ENCODE data around the gene COX6A2.
"Not testable (repeated sequence)": the region's sequence is repeated elsewhere in the genome, so short reads cannot be mapped to it uniquely, and the experiment has no call there.

The COX6A2 gene

GRCh38 chr16:31427441-31428278 lies 500 bp downstream of the COX6A2 start:
- H3K36me3 Mint-ChIP-seq (ENCODE audit: low read depth) = no peaks in the 10 kb centered on the region
- peaks cover 23% of the 10 kb centered on the region for H3K27me3 Mint-ChIP-seq (ENCODE audit: low read depth)
- no peak overlapping the region for H3K27ac Mint-ChIP-seq
- H3K4me1 Mint-ChIP-seq = peaks cover 39% of the 10 kb centered on the region
- TF ChIP-seq, protein P1, sequence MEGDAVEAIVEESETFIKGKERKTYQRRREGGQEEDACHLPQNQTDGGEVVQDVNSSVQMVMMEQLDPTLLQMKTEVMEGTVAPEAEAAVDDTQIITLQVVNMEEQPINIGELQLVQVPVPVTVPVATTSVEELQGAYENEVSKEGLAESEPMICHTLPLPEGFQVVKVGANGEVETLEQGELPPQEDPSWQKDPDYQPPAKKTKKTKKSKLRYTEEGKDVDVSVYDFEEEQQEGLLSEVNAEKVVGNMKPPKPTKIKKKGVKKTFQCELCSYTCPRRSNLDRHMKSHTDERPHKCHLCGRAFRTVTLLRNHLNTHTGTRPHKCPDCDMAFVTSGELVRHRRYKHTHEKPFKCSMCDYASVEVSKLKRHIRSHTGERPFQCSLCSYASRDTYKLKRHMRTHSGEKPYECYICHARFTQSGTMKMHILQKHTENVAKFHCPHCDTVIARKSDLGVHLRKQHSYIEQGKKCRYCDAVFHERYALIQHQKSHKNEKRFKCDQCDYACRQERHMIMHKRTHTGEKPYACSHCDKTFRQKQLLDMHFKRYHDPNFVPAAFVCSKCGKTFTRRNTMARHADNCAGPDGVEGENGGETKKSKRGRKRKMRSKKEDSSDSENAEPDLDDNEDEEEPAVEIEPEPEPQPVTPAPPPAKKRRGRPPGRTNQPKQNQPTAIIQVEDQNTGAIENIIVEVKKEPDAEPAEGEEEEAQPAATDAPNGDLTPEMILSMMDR (IDR thresholded peaks at IDR 0.05; ENCODE audit: unreplicated experiment in 3 of 3) = no peak
- no peaks in the 10 kb centered on the region for H3K9me3 Mint-ChIP-seq
- H3K4me3 Mint-ChIP-seq = peak overlapping the region in 2 of 3 experiments; percentile 80 to 87

DNA sequence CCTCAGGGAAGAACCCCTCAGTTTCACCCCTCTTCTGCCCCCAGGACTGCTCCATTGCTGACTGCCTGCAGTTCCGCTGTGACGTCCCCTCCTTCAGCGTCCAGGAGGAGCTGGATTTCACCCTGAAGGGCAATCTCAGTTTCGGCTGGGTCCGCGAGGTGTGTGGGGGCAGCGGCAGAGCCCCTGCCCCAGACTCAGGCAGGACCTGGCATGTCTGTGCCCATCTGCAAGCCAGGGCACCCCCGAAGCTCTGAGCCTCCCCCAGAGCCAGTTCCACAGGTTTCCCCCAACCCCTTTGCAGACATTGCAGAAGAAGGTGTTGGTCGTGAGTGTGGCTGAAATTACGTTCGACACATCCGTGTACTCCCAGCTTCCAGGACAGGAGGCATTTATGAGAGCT lies 4.4 kb downstream of the COX6A2 start:
- TF ChIP-seq, protein P1 (IDR thresholded peaks at IDR 0.05; ENCODE audit: unreplicated experiment in 3 of 3) = no peak
- H3K4me1 Mint-ChIP-seq = peaks cover 14% of the 10 kb centered on the region
- H3K27me3 Mint-ChIP-seq (ENCODE audit: low read depth) = peaks cover 28% of the 10 kb centered on the region
- H3K9me3 Mint-ChIP-seq = no peaks in the 10 kb centered on the region
- H3K36me3 Mint-ChIP-seq (ENCODE audit: low read depth) = no peaks in the 10 kb centered on the region
- H3K27ac Mint-ChIP-seq = no peak overlapping the region
- H3K4me3 Mint-ChIP-seq = no peak overlapping the region

DNA sequence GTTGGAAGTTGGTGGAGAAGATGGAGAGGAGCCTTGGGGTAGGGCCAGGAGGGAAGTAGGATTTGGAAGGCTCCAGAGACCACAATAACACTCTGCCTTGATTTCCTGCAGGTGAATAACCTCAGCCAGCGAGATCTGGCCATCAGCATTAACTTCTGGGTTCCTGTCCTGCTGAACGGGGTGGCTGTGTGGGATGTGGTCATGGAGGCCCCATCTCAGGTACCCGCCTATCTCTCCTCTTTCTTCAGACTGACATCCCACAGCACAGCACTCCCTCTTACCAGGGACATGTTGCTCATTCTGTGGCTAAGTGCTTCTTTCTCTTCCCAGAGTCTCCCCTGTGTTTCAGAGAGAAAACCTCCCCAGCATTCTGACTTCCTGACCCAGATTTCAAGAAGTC lies 4.9 kb downstream of the COX6A2 start:
- Mint-ChIP-seq H3K36me3 (ENCODE audit: low read depth) (no peaks in the 10 kb centered on the region), H3K4me3 (peak overlapping the region in 1 of 3 experiments; percentile 30), H3K9me3 (no peaks in the 10 kb centered on the region), H3K27ac (no peak overlapping the region), H3K4me1 (peaks cover 9% of the 10 kb centered on the region), H3K27me3 (ENCODE audit: low read depth) (peaks cover 33% of the 10 kb centered on the region)
- TF ChIP-seq, protein P1 (IDR thresholded peaks at IDR 0.05; ENCODE audit: unreplicated experiment in 3 of 3) = no peak

DNA sequence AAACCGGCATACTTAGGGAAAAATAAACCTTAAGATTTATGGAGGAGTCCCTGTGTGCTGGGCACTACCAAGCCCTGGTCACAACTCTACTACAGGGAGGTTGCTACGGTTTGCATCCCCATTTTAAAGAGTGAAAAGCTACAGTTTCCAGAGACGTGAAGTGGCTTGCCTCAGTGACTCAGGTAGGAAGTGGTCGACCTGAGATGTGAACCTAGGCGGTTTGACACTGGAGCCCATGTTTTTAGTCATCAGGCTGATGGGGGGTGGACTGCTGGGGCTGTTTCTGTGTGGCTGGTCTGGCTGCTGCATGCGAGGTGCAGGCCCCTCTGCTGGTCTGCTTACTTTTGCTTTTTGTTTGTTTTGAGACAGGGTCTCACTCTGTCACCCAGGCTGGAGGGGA lies 6.6 kb downstream of the COX6A2 start:
- H3K27me3 Mint-ChIP-seq (ENCODE audit: low read depth) = peaks cover 33% of the 10 kb centered on the region
- no peaks in the 10 kb centered on the region for H3K9me3 Mint-ChIP-seq
- no peak overlapping the region for H3K27ac Mint-ChIP-seq
- no peaks in the 10 kb centered on the region for H3K36me3 Mint-ChIP-seq (ENCODE audit: low read depth)
- peaks cover 8% of the 10 kb centered on the region for H3K4me1 Mint-ChIP-seq
- no peak overlapping the region for H3K4me3 Mint-ChIP-seq
- TF ChIP-seq, protein P1 (IDR thresholded peaks at IDR 0.05; ENCODE audit: unreplicated experiment in 3 of 3) = no peak

DNA sequence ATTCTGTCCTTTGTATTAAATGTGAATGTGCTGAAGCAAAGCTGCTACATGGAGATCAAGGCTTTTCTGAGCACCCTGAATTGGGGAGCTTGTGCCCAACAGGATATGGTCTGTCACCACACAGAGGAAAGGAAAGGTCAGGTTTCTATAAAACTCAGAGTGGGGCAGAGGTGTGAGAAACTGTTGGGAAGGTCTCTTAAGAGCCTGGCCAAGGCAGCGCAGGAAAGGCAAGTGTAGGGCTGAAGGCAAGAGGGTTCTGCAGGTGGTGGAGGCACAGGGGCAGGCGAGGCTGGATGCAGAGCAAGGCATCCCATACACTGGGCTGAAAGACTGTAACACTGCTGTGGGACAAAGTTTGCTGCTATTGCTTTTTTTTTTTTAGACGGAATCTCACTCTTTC lies 8.1 kb downstream of the COX6A2 start:
- Mint-ChIP-seq H3K9me3 (no peaks in the 10 kb centered on the region), H3K27ac (no peak overlapping the region), H3K27me3 (ENCODE audit: low read depth) (peaks cover 39% of the 10 kb centered on the region), H3K4me3 (no peak overlapping the region), H3K36me3 (ENCODE audit: low read depth) (no peaks in the 10 kb centered on the region), H3K4me1 (peaks cover 4% of the 10 kb centered on the region)
- TF ChIP-seq, protein P1 (IDR thresholded peaks at IDR 0.05; ENCODE audit: unreplicated experiment in 3 of 3) = no peak

DNA sequence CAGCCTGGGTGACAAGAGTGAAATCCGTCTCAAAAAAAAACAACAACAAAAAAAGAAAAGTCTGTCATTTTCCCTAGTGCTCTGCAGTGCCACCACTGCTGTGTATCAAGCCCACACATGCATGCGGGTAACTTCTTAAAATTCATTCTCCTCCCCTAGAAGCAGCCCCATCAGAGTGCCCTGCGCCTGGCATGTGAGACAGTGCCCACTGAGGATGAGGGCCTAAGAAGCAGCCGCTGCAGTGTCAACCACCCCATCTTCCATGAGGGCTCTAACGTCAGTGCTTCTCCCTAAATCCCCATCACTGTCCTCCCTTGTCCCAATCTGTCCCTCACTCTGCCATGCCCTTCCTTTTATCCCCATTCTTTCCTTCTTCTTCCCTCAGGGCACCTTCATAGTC lies 10.2 kb downstream of the COX6A2 start:
- TF ChIP-seq, protein P1 (IDR thresholded peaks at IDR 0.05; ENCODE audit: unreplicated experiment in 3 of 3) = no peak
- peaks cover 28% of the 10 kb centered on the region for H3K27me3 Mint-ChIP-seq (ENCODE audit: low read depth)
- H3K27ac Mint-ChIP-seq = no peak overlapping the region
- H3K9me3 Mint-ChIP-seq = no peaks in the 10 kb centered on the region
- no peaks in the 10 kb centered on the region for H3K36me3 Mint-ChIP-seq (ENCODE audit: low read depth)
- H3K4me3 Mint-ChIP-seq = no peak overlapping the region
- no peaks in the 10 kb centered on the region for H3K4me1 Mint-ChIP-seq

DNA sequence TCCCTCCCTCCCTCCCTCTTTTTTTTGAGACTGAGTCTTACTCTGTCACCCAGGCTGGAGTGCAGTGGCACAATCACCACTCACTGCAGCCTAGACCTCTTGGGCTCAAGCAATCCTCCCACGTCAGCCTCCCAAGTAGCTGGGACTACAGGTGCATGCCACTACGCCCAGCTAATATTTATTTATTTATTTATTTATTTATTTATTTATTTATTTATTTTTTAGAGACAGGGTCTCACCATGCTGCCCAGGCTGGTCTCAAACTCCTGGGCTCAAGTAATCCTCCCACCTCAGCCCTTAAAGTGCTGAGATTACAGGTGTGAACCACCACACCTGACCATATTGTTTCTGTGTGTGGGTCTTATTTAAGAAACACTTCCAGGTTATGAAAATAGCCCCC lies 11.1 kb downstream of the COX6A2 start:
- not testable (repeated sequence) for H3K4me3 Mint-ChIP-seq; H3K4me1 Mint-ChIP-seq; H3K9me3 Mint-ChIP-seq; H3K36me3 Mint-ChIP-seq (ENCODE audit: low read depth); H3K27ac Mint-ChIP-seq
- H3K27me3 Mint-ChIP-seq (ENCODE audit: low read depth) = peaks cover 22% of the 10 kb centered on the region

Data from nephron (organoid).